Neutrophil (primary cell): ENCODE measurements around the gene OR7C1.

Source experiments
- H3K27ac ChIP-seq: fragments of 200-600 bp; sonication (generic); 2 replicates; pipeline ENCODE4 v1.5.1; 2016; ENCODE audit warnings: mild to moderate bottlenecking, moderate library complexity
- H3K27me3 ChIP-seq: fragments of 200-600 bp; sonication (generic); 2 replicates; pipeline ENCODE4 v1.6.0; 2016; ENCODE audit warnings: mild to moderate bottlenecking
- H3K36me3 ChIP-seq: fragments of 200-600 bp; sonication (generic); 2 replicates; pipeline ENCODE4 v1.5.1; 2017
- H3K4me1 ChIP-seq, 2 experiments: fragments of 200-600 bp in 1 of 2; sonication (generic) in 1 of 2; 1 replicate in 1 of 2; 2 replicates in 1 of 2; pipeline versions ENCODE4 v1.5.1 to v1.6.1; 2013 to 2016; ENCODE audit warnings: low read depth in 1 of 2, low read length in 1 of 2, mild to moderate bottlenecking in 1 of 2, moderate library complexity in 1 of 2; ENCODE audit not compliant: control insufficient read depth in 1 of 2, insufficient read depth in 1 of 2
- H3K4me3 ChIP-seq, 2 experiments: fragments of 200-600 bp in 1 of 2; sonication (generic) in 1 of 2; 1 replicate in 1 of 2; 2 replicates in 1 of 2; pipeline ENCODE4 v1.5.1; 2013 to 2016; ENCODE audit warnings: low read depth in 1 of 2, low read length in 1 of 2, mild to moderate bottlenecking in 1 of 2, moderate library complexity in 1 of 2
- H3K9me3 ChIP-seq: fragments of 200-600 bp; sonication (generic); 2 replicates; pipeline ENCODE4 v1.5.1; 2016
- CTCF ChIP-seq: fragments of 200-600 bp; sonication (generic); IDR thresholded peaks from 2 replicates; pipeline ENCODE4 v1.5.1; 2016; ENCODE audit warnings: antibody characterized with exemption

The OR7C1 gene

GRCh38 chr19:14835011-14835410 lies at the start of gene OR7C1, which contains the start of gene OR7A5:
Gene OR7C1, minus strand, starts transcription at chr19:14835185. Its CDS starts 35,049 bp downstream, at chr19:14800136.
Gene OR7A5, minus strand, starts transcription at chr19:14835185. Its CDS starts 6,944 bp downstream, at chr19:14828241.
- Histone ChIP-seq H3K36me3 (no peaks in the 10 kb centered on the region), H3K4me3 (no peak within 1 kb of the TSS), H3K27me3 (no peaks in the 10 kb centered on the region), H3K9me3 (no peaks in the 10 kb centered on the region), H3K4me1 (no peaks in the 10 kb centered on the region), H3K27ac (no peak within 1 kb of the TSS)
- no peak for TF ChIP-seq CTCF

GRCh38 chr19:14871619-14872230 lies 36.7 kb upstream of the OR7C1 start:
- no peak for TF ChIP-seq CTCF
- no peaks in the 10 kb centered on the region for H3K36me3 ChIP-seq
- H3K27ac ChIP-seq = no peak overlapping the region
- H3K4me1 ChIP-seq = no peaks in the 10 kb centered on the region
- no peak overlapping the region for H3K4me3 ChIP-seq
- H3K27me3 ChIP-seq = peaks cover 23% of the 10 kb centered on the region
- no peaks in the 10 kb centered on the region for H3K9me3 ChIP-seq

- TF ChIP-seq CTCF = no peak
- H3K4me3 ChIP-seq = no peak overlapping the region
- H3K27ac ChIP-seq = no peak overlapping the region
- no peaks in the 10 kb centered on the region for H3K4me1 ChIP-seq
- H3K27me3 ChIP-seq = peaks cover 21% of the 10 kb centered on the region
- H3K36me3 ChIP-seq = no peaks in the 10 kb centered on the region
- H3K9me3 ChIP-seq = no peaks in the 10 kb centered on the region
Observed at GRCh38 chr19:14868497-14868896, 33.5 kb upstream of the OR7C1 start.

GRCh38 chr19:14848822-14849221 lies 13.8 kb upstream of the OR7C1 start, which contains the start of gene OR7A10:
Gene OR7A10, minus strand, starts transcription at chr19:14848922. Its CDS starts 7,045 bp downstream, at chr19:14841877.
- H3K36me3 ChIP-seq = no peaks in the 10 kb centered on the region
- TF ChIP-seq CTCF = no peak
- peaks cover 12% of the 10 kb centered on the region for H3K27me3 ChIP-seq
- H3K27ac ChIP-seq = no peak within 1 kb of the TSS
- H3K4me1 ChIP-seq = no peaks in the 10 kb centered on the region
- H3K4me3 ChIP-seq = no peak within 1 kb of the TSS
- H3K9me3 ChIP-seq = no peaks in the 10 kb centered on the region

- peaks cover 3% of the 10 kb centered on the region for H3K27me3 ChIP-seq
- H3K27ac ChIP-seq = no peak overlapping the region
- H3K4me1 ChIP-seq = no peaks in the 10 kb centered on the region
- no peaks in the 10 kb centered on the region for H3K36me3 ChIP-seq
- no peak overlapping the region for H3K4me3 ChIP-seq
- no peak for TF ChIP-seq CTCF
- no peaks in the 10 kb centered on the region for H3K9me3 ChIP-seq
Observed at GRCh38 chr19:14843578-14843977, 8.6 kb upstream of the OR7C1 start.
